Adipose tissue (tissue), 3 donors: ENCODE results near the gene ANKRD39. TPM values are rescaled to one million over a fixed set of nuclear protein-coding genes. Genes with fewer than 3 reads are reported as not detected.

ENCODE experiments used
- H3K27ac ChIP-seq: one replicate; pipeline ENCODE4 v1.5.1; 2013; ENCODE audit warnings: low read depth, low read length
- WGBS, 3 donors: extraction: QIAGEN DNeasy Blood & Tissue Kit; methylation state at CpG; one replicate each; pipeline ENCODE4 v1.1.7; 2013; 5-methylcytosine and 5-hydroxymethylcytosine counted together
- polyA plus RNA-seq, 3 donors: library from polyadenylated mRNA; stranded (reverse); fragments of 200-250 nt; gene quantifications; one replicate each; pipeline ENCODE4 v1.2.3, GENCODE V29; 2013
- donor health status: healthy with polysubstance abuse.
- donor health status: Bipolar disorder and iron deficiency.
- donor health status: healthy.

ANKRD39 gene
- polyA plus RNA-seq, 3 donors, result 9.4 to 14.5 (median 11.0) TPM

GRCh38 chr2:96841701-96842495, 15.9 kb downstream of the ANKRD39 start:
- 85 to 88% (median 86%) methylated on average over 16 of the region's 16 CpGs for WGBS, 3 donors

GRCh38 chr2:96839875-96840850, 17.7 kb downstream of the ANKRD39 start:
- no peak overlapping the region for H3K27ac ChIP-seq
- WGBS, 3 donors, result 90% methylated on average over 37 of the region's 37 CpGs

More at GRCh38 chr2:96841701-96842495, 15.9 kb downstream of the ANKRD39 start:
- no peak overlapping the region for H3K27ac ChIP-seq

- WGBS, 3 donors, result 25 to 58% (median 35%) methylated on average over 33 to 42 of the region's 42 CpGs
- H3K27ac ChIP-seq, result no peak overlapping the region
Observed at GRCh38 chr2:96839293-96839874, 18.4 kb downstream of the ANKRD39 start.

- H3K27ac ChIP-seq, result no peak overlapping the region
- 83 to 87% (median 87%) methylated on average over 22 to 23 of the region's 23 CpGs for WGBS, 3 donors
Observed at GRCh38 chr2:96838345-96839292, 19.2 kb downstream of the ANKRD39 start.

- 88 to 94% (median 92%) methylated on average over 9 of the region's 9 CpGs for WGBS, 3 donors
Observed at GRCh38 chr2:96837575-96837974, 20.2 kb downstream of the ANKRD39 start.

GRCh38 chr2:96835830-96836229, 22.0 kb downstream of the ANKRD39 start:
- WGBS, 3 donors, result 77 to 99% (median 80%) methylated on average over 4 of the region's 4 CpGs
- no peak overlapping the region for H3K27ac ChIP-seq

More at GRCh38 chr2:96837575-96837974, 20.2 kb downstream of the ANKRD39 start:
- no peak overlapping the region for H3K27ac ChIP-seq

- 21 to 69% (median 69%) methylated on average over 18 of the region's 18 CpGs for WGBS, 3 donors
- no peak overlapping the region for H3K27ac ChIP-seq
Observed at GRCh38 chr2:96832754-96833507, 24.9 kb downstream of the ANKRD39 start.

- WGBS, 3 donors, result 61 to 83% (median 82%) methylated on average over 11 of the region's 11 CpGs
- H3K27ac ChIP-seq, result no peak overlapping the region
Observed at GRCh38 chr2:96832408-96832753, 25.4 kb downstream of the ANKRD39 start.

GRCh38 chr2:96831679-96832078, 26.1 kb downstream of the ANKRD39 start:
- WGBS, 3 donors, result 30 to 79% (median 75%) methylated on average over 8 to 10 of the region's 10 CpGs
- no peak overlapping the region for H3K27ac ChIP-seq

GRCh38 chr2:96830044-96830562, 27.7 kb downstream of the ANKRD39 start:
- 63 to 67% (median 66%) methylated on average over 5 of the region's 5 CpGs for WGBS, 3 donors

GRCh38 chr2:96828874-96829273, 28.9 kb downstream of the ANKRD39 start:
- no peak overlapping the region for H3K27ac ChIP-seq
- WGBS, 3 donors, result 94 to 97% (median 96%) methylated on average over 13 of the region's 13 CpGs

More at GRCh38 chr2:96830044-96830562, 27.7 kb downstream of the ANKRD39 start:
- H3K27ac ChIP-seq, result no peak overlapping the region

- WGBS, 3 donors, result 94 to 96% (median 95%) methylated on average over 14 of the region's 14 CpGs
- no peak overlapping the region for H3K27ac ChIP-seq
Observed at GRCh38 chr2:96828436-96828835, 29.4 kb downstream of the ANKRD39 start.

GRCh38 chr2:96826546-96827278, 31.1 kb downstream of the ANKRD39 start:
- WGBS, 3 donors, result 92 to 93% (median 92%) methylated on average over 21 to 22 of the region's 22 CpGs
- no peak overlapping the region for H3K27ac ChIP-seq

GRCh38 chr2:96825057-96825456, 32.8 kb downstream of the ANKRD39 start:
- WGBS, 3 donors, result 85 to 92% (median 87%) methylated on average over 14 of the region's 14 CpGs
- H3K27ac ChIP-seq, result no peak overlapping the region

GRCh38 chr2:96824079-96824870, 33.5 kb downstream of the ANKRD39 start:
- whole genome bisulfite sequencing, 3 donors, result 44 to 79% (median 70%) methylated on average over 6 of the region's 6 CpGs

More at GRCh38 chr2:96824079-96824870, 33.5 kb downstream of the ANKRD39 start:
- H3K27ac ChIP-seq, result no peak overlapping the region
